Measurements from ENCODE around the gene NPAS2.

Gene NPAS2

GRCh38 chr2:100905132-100905805 is 85.3 kb downstream of the NPAS2 start:
- Histone ChIP-seq H3K27ac (ENCODE audit: low read length) (no peak overlapping the region), H3K27me3 (replicated peaks; ENCODE audit: insufficient read depth, low read length) (no peaks in the 10 kb centered on the region), H3K9me3 (replicated peaks; ENCODE audit: insufficient read depth, low read length) (no peaks in the 10 kb centered on the region), H3K4me1 (ENCODE audit: low read length) (no peaks in the 10 kb centered on the region), H3K9ac (ENCODE audit: low read length) (no peak overlapping the region), H3K36me3 (replicated peaks; ENCODE audit: insufficient read depth, low read length) (no peaks in the 10 kb centered on the region), H3K79me2 (ENCODE audit: low read length) (no peaks in the 10 kb centered on the region), H3K4me2 (ENCODE audit: low read depth, low read length) (no peak overlapping the region), H4K20me1 (ENCODE audit: insufficient read depth, low read length) (no peaks in the 10 kb centered on the region), H2AFZ (ENCODE audit: low read length) (no peak overlapping the region), H3K4me3 (ENCODE audit: low read length) (no peak overlapping the region), H3F3A (ENCODE audit: insufficient read depth, low read length) (no peaks in the 10 kb centered on the region), H3K9me2 (replicated peaks; ENCODE audit: insufficient read depth, low read length) (no peaks in the 10 kb centered on the region)
- no peak for DNase-seq
- TF ChIP-seq EZH2 (optimal IDR thresholded peaks at IDR 0.05; ENCODE audit: low read depth, low read length): no peak
- TF ChIP-seq CTCF (IDR thresholded peaks at IDR 0.05; ENCODE audit: low read length): no peak
- no peak for TF ChIP-seq EZH2phosphoT487 (IDR thresholded peaks at IDR 0.05; ENCODE audit: low read length)

DNA sequence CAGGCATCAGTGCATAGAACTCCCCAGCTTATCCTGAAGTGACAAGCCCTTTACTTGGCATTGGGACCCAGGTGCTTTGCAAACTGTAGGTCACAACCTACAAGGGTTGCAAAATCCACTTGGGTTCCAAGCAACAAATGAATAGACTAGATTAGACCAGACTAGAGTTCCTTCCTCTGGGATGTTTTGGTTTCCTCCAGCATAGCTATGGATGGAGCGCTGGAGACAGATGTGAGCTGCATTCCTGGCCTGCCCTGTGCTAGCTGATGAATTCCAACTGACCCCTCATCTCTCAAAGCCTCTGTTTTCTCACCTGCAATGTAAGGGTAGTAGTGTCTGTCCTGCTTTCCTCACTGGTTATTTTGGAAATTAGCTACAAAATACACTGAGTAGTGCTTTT is 86.2 kb downstream of the NPAS2 start:
- no peaks in the 10 kb centered on the region for H3K27me3 ChIP-seq (replicated peaks; ENCODE audit: insufficient read depth, low read length)
- no peak overlapping the region for H3K4me2 ChIP-seq (ENCODE audit: low read depth, low read length)
- H3K4me3 ChIP-seq (ENCODE audit: low read length): no peak overlapping the region
- DNase-seq: no peak
- no peaks in the 10 kb centered on the region for H3K9me3 ChIP-seq (replicated peaks; ENCODE audit: insufficient read depth, low read length)
- no peaks in the 10 kb centered on the region for H4K20me1 ChIP-seq (ENCODE audit: insufficient read depth, low read length)
- TF ChIP-seq EZH2phosphoT487 (IDR thresholded peaks at IDR 0.05; ENCODE audit: low read length) (no peak), EZH2 (optimal IDR thresholded peaks at IDR 0.05; ENCODE audit: low read depth, low read length) (no peak), CTCF (IDR thresholded peaks at IDR 0.05; ENCODE audit: low read length) (no peak)
- H3K27ac ChIP-seq (ENCODE audit: low read length): no peak overlapping the region
- H3K9ac ChIP-seq (ENCODE audit: low read length): no peak overlapping the region
- H3K9me2 ChIP-seq (replicated peaks; ENCODE audit: insufficient read depth, low read length): no peaks in the 10 kb centered on the region
- no peak overlapping the region for H2AFZ ChIP-seq (ENCODE audit: low read length)
- H3K36me3 ChIP-seq (replicated peaks; ENCODE audit: insufficient read depth, low read length): no peaks in the 10 kb centered on the region
- H3K79me2 ChIP-seq (ENCODE audit: low read length): no peaks in the 10 kb centered on the region
- no peaks in the 10 kb centered on the region for H3F3A ChIP-seq (ENCODE audit: insufficient read depth, low read length)
- H3K4me1 ChIP-seq (ENCODE audit: low read length): no peaks in the 10 kb centered on the region

DNA sequence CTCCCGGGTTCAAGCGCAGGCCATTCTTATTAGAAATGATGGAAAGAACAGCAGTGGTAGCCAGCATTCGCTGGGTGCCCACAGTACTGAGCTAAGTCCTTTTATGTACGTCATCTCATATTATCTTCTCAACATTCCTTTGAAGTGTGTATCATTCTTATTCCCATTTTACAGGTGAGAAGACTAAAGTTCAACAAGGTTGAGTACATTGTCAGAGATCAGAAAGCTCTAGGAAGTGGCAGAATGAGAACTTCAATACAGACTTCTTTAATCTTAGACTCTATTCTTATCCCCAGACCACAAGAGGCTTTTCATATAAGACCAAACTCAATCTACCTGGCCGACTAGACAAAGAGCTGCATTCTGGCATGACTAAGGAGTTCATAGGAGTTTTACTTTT is 86.7 kb downstream of the NPAS2 start:
- DNase-seq: no peak
- Histone ChIP-seq H3K79me2 (ENCODE audit: low read length) (no peaks in the 10 kb centered on the region), H3K36me3 (replicated peaks; ENCODE audit: insufficient read depth, low read length) (no peaks in the 10 kb centered on the region), H2AFZ (ENCODE audit: low read length) (no peak overlapping the region), H3K9ac (ENCODE audit: low read length) (no peak overlapping the region), H4K20me1 (ENCODE audit: insufficient read depth, low read length) (no peaks in the 10 kb centered on the region), H3K9me3 (replicated peaks; ENCODE audit: insufficient read depth, low read length) (no peaks in the 10 kb centered on the region), H3K27me3 (replicated peaks; ENCODE audit: insufficient read depth, low read length) (no peaks in the 10 kb centered on the region), H3K27ac (ENCODE audit: low read length) (no peak overlapping the region), H3F3A (ENCODE audit: insufficient read depth, low read length) (no peaks in the 10 kb centered on the region), H3K4me2 (ENCODE audit: low read depth, low read length) (no peak overlapping the region), H3K4me3 (ENCODE audit: low read length) (no peak overlapping the region), H3K9me2 (replicated peaks; ENCODE audit: insufficient read depth, low read length) (no peaks in the 10 kb centered on the region), H3K4me1 (ENCODE audit: low read length) (no peaks in the 10 kb centered on the region)
- TF ChIP-seq EZH2 (optimal IDR thresholded peaks at IDR 0.05; ENCODE audit: low read depth, low read length): no peak
- TF ChIP-seq EZH2phosphoT487 (IDR thresholded peaks at IDR 0.05; ENCODE audit: low read length): no peak
- TF ChIP-seq CTCF (IDR thresholded peaks at IDR 0.05; ENCODE audit: low read length): no peak

Measured in MM.1S (cell line).